Neural crest cell (in vitro differentiated cells): ENCODE measurements around the gene CYP4F22. TPM values are rescaled to one million over a fixed set of nuclear protein-coding genes. Genes with fewer than 3 reads are reported as not detected.
"Not testable (repeated sequence)": the region's sequence is repeated elsewhere in the genome, so short reads cannot be mapped to it uniquely, and the experiment has no call there.

Experiments used
- DNase-seq: peaks from one replicate; pipeline ENCODE4 v3.0.0; 2021; ENCODE audit warnings: low read depth, mixed read lengths, low spot score
- H3K27ac Mint-ChIP-seq: one replicate; pipeline ENCODE4 v1.8.0; 2021; ENCODE audit warnings: mild to moderate bottlenecking, mixed read lengths; ENCODE audit not compliant: unreplicated experiment
- H3K27me3 Mint-ChIP-seq: 2 replicates; pipeline ENCODE4 v1.8.0; 2021; ENCODE audit warnings: low read depth, mild to moderate bottlenecking, mixed read lengths
- H3K36me3 Mint-ChIP-seq: 2 replicates; pipeline ENCODE4 v1.8.0; 2021; ENCODE audit warnings: low read depth, mild to moderate bottlenecking, mixed read lengths
- H3K4me1 Mint-ChIP-seq: 2 replicates; pipeline ENCODE4 v1.8.0; 2021; ENCODE audit warnings: mixed read lengths
- H3K4me3 Mint-ChIP-seq: one replicate; pipeline ENCODE4 v1.8.0; 2021; ENCODE audit warnings: mild to moderate bottlenecking, mixed read lengths
- H3K9me3 Mint-ChIP-seq: 2 replicates; pipeline ENCODE4 v1.8.0; 2021; ENCODE audit warnings: mixed read lengths
- total RNA-seq: library from RNA; stranded (reverse); gene quantifications from 2 replicates; pipeline ENCODE4 v1.2.1, GENCODE V29; 2021
- TF ChIP-seq, protein P1 (sequence below): fragments of 200-600 bp; sonication (generic); conservative IDR thresholded peaks from 2 replicates; pipeline ENCODE4 v1.5.0; 2021; ENCODE audit warnings: antibody characterized with exemption, mild to moderate bottlenecking

CYP4F22 gene
- total RNA-seq, 1 donor from 2014 or later: not detected

DNA sequence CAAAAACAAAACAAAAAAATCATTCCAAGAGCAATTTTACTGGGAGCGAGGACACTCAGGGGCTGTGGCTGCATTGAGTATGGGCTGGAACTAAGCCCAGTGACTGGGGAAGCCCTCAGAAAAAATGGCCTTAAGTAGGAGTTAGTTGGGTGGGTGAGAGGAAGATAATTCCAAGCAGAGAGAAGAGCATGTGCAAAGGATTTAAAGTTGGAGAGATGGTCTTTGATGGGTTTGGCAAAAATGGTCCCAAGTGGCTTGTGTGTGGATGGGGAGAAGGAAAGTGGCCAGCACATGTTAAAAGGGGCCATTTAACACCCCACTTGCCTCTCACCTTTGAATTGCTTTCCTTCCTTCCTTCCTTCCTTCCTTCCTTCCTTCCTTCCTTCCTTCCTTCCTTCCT is 6.7 kb upstream of the CYP4F22 start:
- DNase-seq: no peak
- H3K4me3 Mint-ChIP-seq: no peak overlapping the region
- no peaks in the 10 kb centered on the region for H3K9me3 Mint-ChIP-seq
- peaks cover 35% of the 10 kb centered on the region for H3K27me3 Mint-ChIP-seq
- H3K4me1 Mint-ChIP-seq: no peaks in the 10 kb centered on the region
- H3K36me3 Mint-ChIP-seq: no peaks in the 10 kb centered on the region
- TF ChIP-seq, protein P1, sequence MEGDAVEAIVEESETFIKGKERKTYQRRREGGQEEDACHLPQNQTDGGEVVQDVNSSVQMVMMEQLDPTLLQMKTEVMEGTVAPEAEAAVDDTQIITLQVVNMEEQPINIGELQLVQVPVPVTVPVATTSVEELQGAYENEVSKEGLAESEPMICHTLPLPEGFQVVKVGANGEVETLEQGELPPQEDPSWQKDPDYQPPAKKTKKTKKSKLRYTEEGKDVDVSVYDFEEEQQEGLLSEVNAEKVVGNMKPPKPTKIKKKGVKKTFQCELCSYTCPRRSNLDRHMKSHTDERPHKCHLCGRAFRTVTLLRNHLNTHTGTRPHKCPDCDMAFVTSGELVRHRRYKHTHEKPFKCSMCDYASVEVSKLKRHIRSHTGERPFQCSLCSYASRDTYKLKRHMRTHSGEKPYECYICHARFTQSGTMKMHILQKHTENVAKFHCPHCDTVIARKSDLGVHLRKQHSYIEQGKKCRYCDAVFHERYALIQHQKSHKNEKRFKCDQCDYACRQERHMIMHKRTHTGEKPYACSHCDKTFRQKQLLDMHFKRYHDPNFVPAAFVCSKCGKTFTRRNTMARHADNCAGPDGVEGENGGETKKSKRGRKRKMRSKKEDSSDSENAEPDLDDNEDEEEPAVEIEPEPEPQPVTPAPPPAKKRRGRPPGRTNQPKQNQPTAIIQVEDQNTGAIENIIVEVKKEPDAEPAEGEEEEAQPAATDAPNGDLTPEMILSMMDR: no peak
- H3K27ac Mint-ChIP-seq: no peak overlapping the region

DNA sequence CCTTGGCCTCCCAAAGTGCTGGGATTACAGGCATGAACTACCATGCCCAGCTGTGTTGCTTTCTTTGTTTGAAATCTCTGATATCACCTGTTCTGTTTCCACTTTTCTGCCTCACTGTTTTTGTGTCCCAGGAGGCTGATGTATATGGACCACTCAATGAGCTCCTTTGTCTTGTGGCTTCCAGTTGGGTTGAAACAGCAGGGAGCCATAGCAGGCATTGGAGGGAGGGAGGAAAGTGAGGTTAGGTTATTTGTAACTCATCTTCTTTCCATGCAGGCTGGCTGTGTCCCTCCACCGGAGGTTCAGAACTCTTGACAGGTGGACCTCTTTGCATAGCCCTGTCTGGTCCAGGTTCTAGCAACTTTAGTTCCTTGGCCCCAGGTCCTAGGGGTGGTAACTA is 6.1 kb upstream of the CYP4F22 start:
- peaks cover under 1% of the 10 kb centered on the region for H3K9me3 Mint-ChIP-seq
- H3K27me3 Mint-ChIP-seq: peaks cover 35% of the 10 kb centered on the region
- H3K36me3 Mint-ChIP-seq: no peaks in the 10 kb centered on the region
- no peak for DNase-seq
- H3K4me1 Mint-ChIP-seq: no peaks in the 10 kb centered on the region
- H3K27ac Mint-ChIP-seq: no peak overlapping the region
- H3K4me3 Mint-ChIP-seq: no peak overlapping the region
- TF ChIP-seq, protein P1: no peak

DNA sequence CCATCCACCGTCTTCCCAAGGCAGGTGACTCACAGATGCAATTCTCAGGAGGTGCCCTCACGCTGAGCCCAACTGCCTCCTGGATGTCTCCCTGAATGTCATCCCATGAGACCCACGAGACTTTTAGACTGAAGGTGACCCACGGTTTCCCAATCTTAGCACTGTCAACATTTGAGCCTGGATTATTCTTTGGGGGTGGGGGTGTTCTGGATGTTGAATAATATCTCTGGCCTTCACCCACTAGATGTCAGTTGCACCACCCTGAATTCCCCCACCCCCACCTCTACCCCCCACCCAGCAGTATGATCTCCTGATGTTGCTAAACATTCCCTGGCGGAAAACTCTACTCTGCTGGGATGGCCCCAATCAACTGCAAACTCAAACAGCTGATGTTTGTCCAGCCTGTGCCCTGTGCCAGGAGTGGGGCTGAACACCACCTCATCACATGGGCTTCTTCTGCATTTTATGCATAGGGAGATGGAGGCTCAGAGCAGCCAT is 2.2 kb upstream of the CYP4F22 start:
- H3K4me1 Mint-ChIP-seq: no peaks in the 10 kb centered on the region
- H3K27ac Mint-ChIP-seq: no peak overlapping the region
- peaks cover 3% of the 10 kb centered on the region for H3K9me3 Mint-ChIP-seq
- TF ChIP-seq, protein P1: no peak
- H3K36me3 Mint-ChIP-seq: no peaks in the 10 kb centered on the region
- H3K4me3 Mint-ChIP-seq: no peak overlapping the region
- no peak for DNase-seq
- H3K27me3 Mint-ChIP-seq: peaks cover 17% of the 10 kb centered on the region

DNA sequence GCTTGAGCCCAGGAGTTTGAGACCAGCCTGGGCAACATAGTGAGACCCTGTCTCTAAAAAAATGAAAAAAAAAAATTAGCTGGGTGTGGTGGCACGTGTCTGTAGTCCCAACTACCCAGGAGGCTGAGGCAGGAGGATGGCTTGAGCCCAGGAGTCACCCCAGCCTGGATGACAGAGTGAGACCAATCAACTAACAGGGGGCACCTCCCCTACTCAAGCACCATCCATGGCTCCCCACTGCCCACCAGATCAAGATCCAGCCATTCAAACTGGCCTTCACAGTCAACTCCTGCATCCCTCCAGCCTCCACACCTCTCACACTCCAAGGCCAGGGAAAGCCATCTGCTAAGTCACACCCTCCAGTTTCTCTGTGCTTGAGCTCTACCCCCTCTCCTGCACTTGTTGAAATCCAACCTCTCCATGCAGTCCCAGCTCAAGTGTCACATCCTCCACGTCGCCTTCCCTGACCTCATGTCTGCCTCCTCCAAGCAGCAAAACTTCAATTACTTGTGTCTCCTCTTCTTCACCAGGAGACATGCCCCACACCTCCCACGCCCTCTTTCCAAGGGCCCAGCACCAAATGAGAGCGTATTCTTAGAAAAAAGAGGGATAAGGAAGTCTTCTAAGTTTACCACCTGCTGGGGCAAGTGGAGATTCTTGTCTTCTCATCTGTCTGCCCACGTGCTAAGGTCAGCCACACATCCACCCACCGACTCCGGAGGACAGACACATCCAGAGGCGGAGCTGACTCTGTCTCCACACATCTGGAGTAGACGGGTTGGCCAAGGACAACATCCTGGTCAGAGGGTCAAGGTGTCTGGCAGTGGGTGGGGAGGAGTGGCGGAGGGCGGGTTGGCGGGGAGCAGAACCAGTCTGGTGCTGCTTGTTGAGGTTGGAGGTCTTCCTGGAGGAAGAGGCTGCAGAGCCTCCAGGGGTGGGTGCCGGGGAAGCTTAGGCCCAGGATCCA is 974 bp upstream of the CYP4F22 start:
- Mint-ChIP-seq H3K27ac (no peak overlapping the region), H3K27me3 (peaks cover 6% of the 10 kb centered on the region), H3K36me3 (no peaks in the 10 kb centered on the region), H3K4me3 (no peak overlapping the region), H3K9me3 (peaks cover 3% of the 10 kb centered on the region), H3K4me1 (no peaks in the 10 kb centered on the region)
- DNase-seq: no peak
- TF ChIP-seq, protein P1: no peak

DNA sequence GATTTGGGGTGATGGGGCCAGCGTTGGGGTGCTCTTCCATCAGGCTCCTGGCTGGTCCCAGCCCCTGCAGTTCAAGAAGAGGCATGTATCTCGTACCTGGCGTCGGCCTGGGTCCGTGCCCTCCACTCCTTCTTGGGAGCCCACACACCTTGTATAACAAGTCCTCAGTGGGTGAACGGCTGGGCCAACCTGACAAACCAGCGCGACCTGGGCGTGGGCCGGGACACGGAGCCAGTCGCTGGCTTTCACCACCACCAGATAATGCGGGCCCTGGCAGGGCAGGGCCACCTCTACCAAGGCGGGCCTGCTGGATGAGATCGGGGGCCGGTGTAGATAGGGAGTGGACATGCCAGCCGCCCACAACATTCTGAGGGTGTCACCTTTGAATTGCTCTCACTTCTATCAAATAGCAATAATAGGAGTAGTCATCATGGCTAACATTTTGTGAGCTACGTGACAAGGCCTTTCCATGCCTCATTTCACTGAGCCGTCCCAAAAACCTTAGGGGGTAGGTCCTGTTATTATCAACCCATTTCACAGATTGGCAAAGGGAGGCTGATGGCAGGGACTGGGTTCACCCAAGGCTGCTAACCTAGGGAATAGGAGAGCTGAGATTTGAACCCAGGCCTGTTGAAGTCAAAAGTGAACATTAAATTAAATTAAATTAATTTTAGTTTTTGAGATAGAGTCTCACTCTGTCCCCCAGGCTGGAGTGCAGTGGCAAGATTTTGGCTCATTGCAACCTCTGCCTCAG is 3.5 kb downstream of the CYP4F22 start:
- H3K4me3 Mint-ChIP-seq: no peak overlapping the region
- peaks cover 9% of the 10 kb centered on the region for H3K27me3 Mint-ChIP-seq
- H3K4me1 Mint-ChIP-seq: no peaks in the 10 kb centered on the region
- H3K36me3 Mint-ChIP-seq: no peaks in the 10 kb centered on the region
- no peak for DNase-seq
- H3K27ac Mint-ChIP-seq: no peak overlapping the region
- peaks cover 3% of the 10 kb centered on the region for H3K9me3 Mint-ChIP-seq
- TF ChIP-seq, protein P1: no peak

DNA sequence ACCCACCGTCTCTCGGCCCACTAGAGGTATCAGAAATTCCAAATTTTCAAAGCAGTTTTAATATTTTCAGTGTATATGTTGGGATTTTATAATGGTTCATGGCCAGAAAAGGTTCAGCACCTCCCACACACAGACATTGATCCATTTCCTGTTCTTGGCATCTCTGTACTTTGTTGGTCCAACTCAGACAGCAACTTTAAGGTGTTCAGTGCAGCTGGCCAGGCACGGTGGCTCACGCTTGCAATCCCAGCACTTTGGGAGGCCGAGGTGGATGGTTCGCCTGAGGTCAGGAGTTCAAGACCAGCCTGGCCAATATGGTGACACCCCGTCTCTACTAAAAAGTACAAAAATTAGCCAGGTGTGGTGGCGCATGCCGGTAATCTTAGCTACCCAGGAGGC is 6.9 kb downstream of the CYP4F22 start:
- not testable (repeated sequence) for DNase-seq, H3K9me3 Mint-ChIP-seq, H3K27ac Mint-ChIP-seq, H3K36me3 Mint-ChIP-seq, H3K4me1 Mint-ChIP-seq, H3K4me3 Mint-ChIP-seq
- peaks cover 13% of the 10 kb centered on the region for H3K27me3 Mint-ChIP-seq
